Measurements from ENCODE around the gene IQSEC1. TPM values are rescaled to one million over a fixed set of nuclear protein-coding genes. Genes with fewer than 3 reads are reported as not detected.

IQSEC1 gene
- polyA plus RNA-seq, 1 experiment = 4.8 TPM

- H3K27me3 ChIP-seq (ENCODE audit: control insufficient read depth, insufficient read depth, low read length) = peaks cover 5% of the 10 kb centered on the region; the same call in 1 of the 2 replicates
- DNase-seq (ENCODE audit: low read depth) = no peak
- CTCF ChIA-PET = interaction anchor here (4.3 kb wide), 1 partner anchor 10 kb away, joined by 37 read pairs; no protein-coding TSS in a partner anchor
- H3K4me3 ChIP-seq (ENCODE audit: low read depth, low read length) = no peak overlapping the region
- TF ChIP-seq, protein P1, sequence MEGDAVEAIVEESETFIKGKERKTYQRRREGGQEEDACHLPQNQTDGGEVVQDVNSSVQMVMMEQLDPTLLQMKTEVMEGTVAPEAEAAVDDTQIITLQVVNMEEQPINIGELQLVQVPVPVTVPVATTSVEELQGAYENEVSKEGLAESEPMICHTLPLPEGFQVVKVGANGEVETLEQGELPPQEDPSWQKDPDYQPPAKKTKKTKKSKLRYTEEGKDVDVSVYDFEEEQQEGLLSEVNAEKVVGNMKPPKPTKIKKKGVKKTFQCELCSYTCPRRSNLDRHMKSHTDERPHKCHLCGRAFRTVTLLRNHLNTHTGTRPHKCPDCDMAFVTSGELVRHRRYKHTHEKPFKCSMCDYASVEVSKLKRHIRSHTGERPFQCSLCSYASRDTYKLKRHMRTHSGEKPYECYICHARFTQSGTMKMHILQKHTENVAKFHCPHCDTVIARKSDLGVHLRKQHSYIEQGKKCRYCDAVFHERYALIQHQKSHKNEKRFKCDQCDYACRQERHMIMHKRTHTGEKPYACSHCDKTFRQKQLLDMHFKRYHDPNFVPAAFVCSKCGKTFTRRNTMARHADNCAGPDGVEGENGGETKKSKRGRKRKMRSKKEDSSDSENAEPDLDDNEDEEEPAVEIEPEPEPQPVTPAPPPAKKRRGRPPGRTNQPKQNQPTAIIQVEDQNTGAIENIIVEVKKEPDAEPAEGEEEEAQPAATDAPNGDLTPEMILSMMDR (IDR thresholded peaks at IDR 0.05; ENCODE audit: insufficient read depth, low read depth, low read length) = no peak
- H3K36me3 ChIP-seq (ENCODE audit: control insufficient read depth, insufficient read depth, low read length) = no peaks in the 10 kb centered on the region
- POLR2A ChIA-PET = no interaction called here
These were observed 8.6 kb upstream of the IQSEC1 start for GRCh38 chr3:13081603-13082360.

DNA sequence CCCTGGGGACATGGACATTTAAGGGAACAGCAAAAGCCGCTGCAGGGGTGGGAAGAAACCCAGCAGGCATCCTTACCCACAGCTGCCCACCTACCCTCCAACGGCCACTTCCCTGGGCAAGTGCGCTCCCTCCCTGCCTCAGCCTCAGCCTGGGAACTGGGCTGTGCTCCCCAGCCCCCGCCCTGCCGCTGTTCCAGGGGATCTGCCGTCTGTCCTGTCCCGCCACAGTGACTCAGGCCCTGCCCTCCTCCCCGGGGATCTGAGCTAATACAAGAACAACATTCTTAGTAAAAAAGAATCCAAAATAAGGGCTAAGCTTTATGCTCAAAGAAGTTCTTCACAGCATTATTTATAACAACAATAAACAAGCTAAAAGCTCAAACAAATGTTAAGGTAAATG, 7.4 kb upstream of the IQSEC1 start:
- Histone ChIP-seq H3K27me3 (ENCODE audit: control insufficient read depth, insufficient read depth, low read length) (peaks cover 12% of the 10 kb centered on the region), H3K36me3 (ENCODE audit: control insufficient read depth, insufficient read depth, low read length) (no peaks in the 10 kb centered on the region), H3K4me3 (ENCODE audit: low read depth, low read length) (no peak overlapping the region)
- DNase-seq (ENCODE audit: low read depth) = no peak
- TF ChIP-seq, protein P1 (IDR thresholded peaks at IDR 0.05; ENCODE audit: insufficient read depth, low read depth, low read length) = no peak
- ChIA-PET CTCF (interaction anchor here (4.3 kb wide), 1 partner anchor 12 kb away, joined by 37 read pairs; no protein-coding TSS in a partner anchor), POLR2A (interaction anchor here (0.6 kb wide), 1 partner anchor 399 kb away, joined by 8 read pairs; the partner anchor contains the start of gene HDAC11)

DNA sequence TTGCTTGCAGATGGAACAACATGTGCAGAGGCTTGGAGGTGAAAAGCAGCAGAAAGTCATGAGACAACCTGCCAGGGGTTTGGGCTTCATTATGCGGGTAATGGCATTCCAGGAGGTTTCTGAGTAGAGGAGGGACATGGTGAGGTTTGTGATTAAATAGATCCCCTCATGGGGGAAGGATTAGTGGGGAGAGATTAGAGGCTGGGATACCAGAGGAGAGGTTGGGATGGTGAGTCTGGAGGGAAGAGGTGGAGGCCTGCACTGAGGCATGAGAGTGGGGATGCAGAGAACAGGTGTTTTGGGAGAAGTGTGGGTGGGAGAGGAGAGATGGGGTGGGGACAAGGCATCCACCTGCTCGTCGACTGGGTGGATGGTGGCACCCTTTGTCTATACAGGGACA, 6.8 kb upstream of the IQSEC1 start:
- ChIA-PET POLR2A (no interaction called here), CTCF (interaction anchor here (4.3 kb wide), 1 partner anchor 12 kb away, joined by 37 read pairs; no protein-coding TSS in a partner anchor)
- H3K4me3 ChIP-seq (ENCODE audit: low read depth, low read length) = no peak overlapping the region
- no peaks in the 10 kb centered on the region for H3K36me3 ChIP-seq (ENCODE audit: control insufficient read depth, insufficient read depth, low read length)
- H3K27me3 ChIP-seq (ENCODE audit: control insufficient read depth, insufficient read depth, low read length) = peaks cover 16% of the 10 kb centered on the region
- TF ChIP-seq, protein P1 (IDR thresholded peaks at IDR 0.05; ENCODE audit: insufficient read depth, low read depth, low read length) = no peak
- DNase-seq (ENCODE audit: low read depth) = no peak

DNA sequence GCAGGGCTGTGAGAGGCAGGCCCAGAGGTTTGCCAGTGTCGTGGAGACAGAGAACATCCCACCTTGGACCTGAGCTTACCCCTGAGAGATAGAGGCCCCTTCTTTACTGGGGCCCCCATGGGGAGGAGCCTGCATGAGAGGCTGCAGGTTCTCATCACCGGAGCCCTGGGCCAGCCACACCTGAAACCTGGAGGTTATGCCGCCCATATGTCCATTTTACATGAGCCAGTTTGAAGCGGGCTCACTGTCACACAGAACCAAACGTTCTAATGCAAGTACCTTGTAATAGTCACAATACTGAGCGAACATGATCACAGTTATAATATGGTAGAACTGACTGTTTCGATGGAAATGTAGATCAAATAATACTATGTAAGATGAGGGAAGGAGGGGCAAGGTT, 6.3 kb upstream of the IQSEC1 start:
- DNase-seq (ENCODE audit: low read depth) = no peak
- no peaks in the 10 kb centered on the region for H3K36me3 ChIP-seq (ENCODE audit: control insufficient read depth, insufficient read depth, low read length)
- H3K4me3 ChIP-seq (ENCODE audit: low read depth, low read length) = no peak overlapping the region
- peaks cover 19% of the 10 kb centered on the region for H3K27me3 ChIP-seq (ENCODE audit: control insufficient read depth, insufficient read depth, low read length)
- TF ChIP-seq, protein P1 (IDR thresholded peaks at IDR 0.05; ENCODE audit: insufficient read depth, low read depth, low read length) = no peak
- POLR2A ChIA-PET = no interaction called here
- CTCF ChIA-PET = no interaction called here

- ChIA-PET CTCF (no interaction called here), POLR2A (no interaction called here)
- no peak for DNase-seq (ENCODE audit: low read depth)
- H3K27me3 ChIP-seq (ENCODE audit: control insufficient read depth, insufficient read depth, low read length) = peaks cover 24% of the 10 kb centered on the region
- no peaks in the 10 kb centered on the region for H3K36me3 ChIP-seq (ENCODE audit: control insufficient read depth, insufficient read depth, low read length)
- TF ChIP-seq, protein P1 (IDR thresholded peaks at IDR 0.05; ENCODE audit: insufficient read depth, low read depth, low read length) = no peak
- H3K4me3 ChIP-seq (ENCODE audit: low read depth, low read length) = no peak overlapping the region
These were observed 5.8 kb upstream of the IQSEC1 start for GRCh38 chr3:13079051-13079450.

Measured in BJ (cell line).